Measurements from ENCODE around the gene STX16.

GRCh38 chr20:58700121-58700821, 49.2 kb downstream of the STX16 start:
- no peak for TF ChIP-seq POLR2A (IDR thresholded peaks at IDR 0.05)
- TF ChIP-seq CTCF (IDR thresholded peaks at IDR 0.05), result no peak
- TF ChIP-seq EP300 (IDR thresholded peaks at IDR 0.05), result no peak

Data from stomach (tissue), 4 donors.